ENCODE results near the gene FGD3.

DNA sequence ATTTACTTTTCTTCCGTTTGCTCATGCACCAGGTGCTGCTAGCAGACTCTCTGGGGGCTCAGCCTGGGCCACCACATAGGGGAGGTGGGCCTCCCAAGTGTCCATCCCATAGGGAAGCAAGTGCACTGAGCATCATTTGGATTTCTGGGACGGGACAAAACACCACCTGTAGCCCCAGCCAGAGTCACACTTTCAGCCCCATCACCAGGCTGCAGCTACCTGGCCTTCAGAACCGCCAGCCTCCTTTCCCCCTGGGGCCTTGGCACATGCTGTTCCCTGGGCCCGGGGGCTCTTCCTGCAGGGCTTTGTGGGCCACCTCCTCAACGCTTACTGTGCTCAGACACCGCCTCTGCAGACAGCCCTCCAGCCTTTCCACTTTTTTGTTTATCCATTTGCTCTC is 91.6 kb downstream of the FGD3 start:
- TF ChIP-seq, protein P1, sequence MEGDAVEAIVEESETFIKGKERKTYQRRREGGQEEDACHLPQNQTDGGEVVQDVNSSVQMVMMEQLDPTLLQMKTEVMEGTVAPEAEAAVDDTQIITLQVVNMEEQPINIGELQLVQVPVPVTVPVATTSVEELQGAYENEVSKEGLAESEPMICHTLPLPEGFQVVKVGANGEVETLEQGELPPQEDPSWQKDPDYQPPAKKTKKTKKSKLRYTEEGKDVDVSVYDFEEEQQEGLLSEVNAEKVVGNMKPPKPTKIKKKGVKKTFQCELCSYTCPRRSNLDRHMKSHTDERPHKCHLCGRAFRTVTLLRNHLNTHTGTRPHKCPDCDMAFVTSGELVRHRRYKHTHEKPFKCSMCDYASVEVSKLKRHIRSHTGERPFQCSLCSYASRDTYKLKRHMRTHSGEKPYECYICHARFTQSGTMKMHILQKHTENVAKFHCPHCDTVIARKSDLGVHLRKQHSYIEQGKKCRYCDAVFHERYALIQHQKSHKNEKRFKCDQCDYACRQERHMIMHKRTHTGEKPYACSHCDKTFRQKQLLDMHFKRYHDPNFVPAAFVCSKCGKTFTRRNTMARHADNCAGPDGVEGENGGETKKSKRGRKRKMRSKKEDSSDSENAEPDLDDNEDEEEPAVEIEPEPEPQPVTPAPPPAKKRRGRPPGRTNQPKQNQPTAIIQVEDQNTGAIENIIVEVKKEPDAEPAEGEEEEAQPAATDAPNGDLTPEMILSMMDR (IDR thresholded peaks at IDR 0.05) = no peak
- no peak for TF ChIP-seq EZH2 (IDR thresholded peaks at IDR 0.05; ENCODE audit: borderline replicate concordance, insufficient read depth, low read depth, low read length, poor library complexity, severe bottlenecking)

Data from B cell (primary cell).